AG20443 (cell line): Measurements from ENCODE around the gene CALCOCO1.
A peak's percentile ranks its signal among the peaks of the same experiment; 100 is the strongest.
"Not testable (repeated sequence)": the region's sequence is repeated elsewhere in the genome, so short reads cannot be mapped to it uniquely, and the experiment has no call there.

Source experiments
- DNase-seq: peaks from one replicate; pipeline ENCODE4 v3.0.0; 2012; ENCODE audit warnings: low spot score, mixed read lengths

Gene CALCOCO1

GRCh38 chr12:53698948-53699677 lies 28.1 kb downstream of the CALCOCO1 start:
- DNase-seq: no peak

- no peak for DNase-seq
Measured at GRCh38 chr12:53696655-53697331, 30.5 kb downstream of the CALCOCO1 start.

GRCh38 chr12:53696285-53696654 lies 31.0 kb downstream of the CALCOCO1 start:
- DNase-seq: peak; percentile 72

- DNase-seq: peak; percentile 81
Measured at GRCh38 chr12:53695152-53696145, 31.8 kb downstream of the CALCOCO1 start.

- no peak for DNase-seq
Measured at GRCh38 chr12:53694756-53695151, 32.5 kb downstream of the CALCOCO1 start.

GRCh38 chr12:53688134-53688533 lies 39.1 kb downstream of the CALCOCO1 start:
- no peak for DNase-seq

- no peak for DNase-seq
Measured at GRCh38 chr12:53686436-53686835, 40.8 kb downstream of the CALCOCO1 start.

- DNase-seq: no peak
Measured at GRCh38 chr12:53684654-53685220, 42.5 kb downstream of the CALCOCO1 start.

- DNase-seq: no peak
Measured at GRCh38 chr12:53683983-53684382, 43.3 kb downstream of the CALCOCO1 start.

- DNase-seq: no peak
Measured at GRCh38 chr12:53683494-53683893, 43.8 kb downstream of the CALCOCO1 start.

GRCh38 chr12:53680061-53680460 lies 47.2 kb downstream of the CALCOCO1 start:
- not testable (repeated sequence) for DNase-seq

GRCh38 chr12:53677800-53678148 lies 49.5 kb downstream of the CALCOCO1 start:
- peak; percentile 24 for DNase-seq

GRCh38 chr12:53677016-53677799 lies 50.0 kb downstream of the CALCOCO1 start:
- peak; percentile 41 for DNase-seq

- DNase-seq: peak; percentile 49
Measured at GRCh38 chr12:53676656-53677015, 50.6 kb downstream of the CALCOCO1 start.

GRCh38 chr12:53675701-53676607 lies 51.3 kb downstream of the CALCOCO1 start, which contains the start of gene ATP5MC2:
ATP5MC2 (minus strand) TSS chr12:53676083; CDS start chr12:53672614, 3,469 bp downstream.
- peak; percentile 99 for DNase-seq

- DNase-seq: no peak
Measured at GRCh38 chr12:53674977-53675700, 52.1 kb downstream of the CALCOCO1 start.

- DNase-seq: no peak
Measured at GRCh38 chr12:53670971-53671370, 56.3 kb downstream of the CALCOCO1 start.

- no peak for DNase-seq
Measured at GRCh38 chr12:53670308-53670707, 56.9 kb downstream of the CALCOCO1 start.

GRCh38 chr12:53667080-53667479 lies 60.2 kb downstream of the CALCOCO1 start:
- DNase-seq: no peak

GRCh38 chr12:53664936-53665335 lies 62.3 kb downstream of the CALCOCO1 start:
- no peak for DNase-seq
